WTC11 (cell line): ENCODE data around the gene LMF1. TPM values are rescaled to one million over a fixed set of nuclear protein-coding genes. Genes with fewer than 3 reads are reported as not detected.

ENCODE experiments used
- ATAC-seq: fragments of 200-7000 bp; cut with Tn5 transposase; 2 replicates; pipeline ENCODE4 v1.10.0; 2021; ENCODE audit warnings: mild to moderate bottlenecking, moderate library complexity
- CTCF ChIA-PET: fragments of 300-600 bp; sonication (Branson Sonifier 250); formaldehyde crosslinking; loops from one replicate; lab custom pipeline; 2021; ENCODE audit warnings: antibody characterized with exemption; lab: Charles Lee
- POLR2A ChIA-PET: fragments of 350-600 bp; sonication (Branson Sonifier 250); formaldehyde crosslinking; loops from one replicate; lab custom pipeline; 2021; ENCODE audit warnings: antibody characterized with exemption; lab: Charles Lee
- DNase-seq: peaks from one replicate; pipeline ENCODE4 v3.0.0; 2021; ENCODE audit warnings: low spot score
- H3K27ac Mint-ChIP-seq: 2 replicates; pipeline ENCODE4 v1.8.0; 2021; ENCODE audit warnings: mixed read lengths
- H3K27me3 Mint-ChIP-seq: 2 replicates; pipeline ENCODE4 v1.8.0; 2021; ENCODE audit warnings: low read depth, mild to moderate bottlenecking, moderate library complexity, mixed read lengths
- H3K36me3 Mint-ChIP-seq: 2 replicates; pipeline ENCODE4 v1.8.0; 2021; ENCODE audit warnings: mixed read lengths
- H3K4me1 Mint-ChIP-seq: 2 replicates; pipeline ENCODE4 v1.8.0; 2022; ENCODE audit warnings: mixed read lengths
- H3K4me3 Mint-ChIP-seq: 2 replicates; pipeline ENCODE4 v1.8.0; 2021; ENCODE audit warnings: mild to moderate bottlenecking, moderate library complexity, mixed read lengths
- H3K9me3 Mint-ChIP-seq: 2 replicates; pipeline ENCODE4 v1.8.0; 2021; ENCODE audit warnings: mixed read lengths
- CREM ChIP-seq: sonication (generic); formaldehyde crosslinking; IDR thresholded peaks from 2 replicates; pipeline ENCODE4 v1.8.1; 2022; ENCODE audit warnings: mild to moderate bottlenecking, missing genetic modification reagents, moderate library complexity
- EMX1 ChIP-seq: fragments of 250-450 bp; sonication (Bioruptor Pico); IDR thresholded peaks from 2 replicates; pipeline ENCODE4 v1.8.0; 2021; ENCODE audit warnings: mild to moderate bottlenecking
- ESRRA ChIP-seq: sonication (generic); formaldehyde crosslinking; IDR thresholded peaks from 2 replicates; pipeline ENCODE4 v1.8.1; 2022; ENCODE audit warnings: mild to moderate bottlenecking, missing genetic modification reagents, borderline replicate concordance
- FOXJ3 ChIP-seq: sonication (generic); formaldehyde crosslinking; IDR thresholded peaks from 2 replicates; pipeline ENCODE4 v1.9.0; 2021; ENCODE audit warnings: missing genetic modification reagents, mild to moderate bottlenecking, borderline replicate concordance
- GRHL2 ChIP-seq: fragments of 250-450 bp; sonication (Bioruptor Pico); IDR thresholded peaks from 2 replicates; pipeline ENCODE4 v1.8.0; 2022; ENCODE audit warnings: mild to moderate bottlenecking, moderate library complexity; ENCODE audit not compliant: insufficient replicate concordance, severe bottlenecking
- JUN ChIP-seq: sonication (generic); formaldehyde crosslinking; IDR thresholded peaks from 2 replicates; pipeline ENCODE4 v1.8.0; 2023; ENCODE audit warnings: mild to moderate bottlenecking, missing genetic modification reagents
- MLX ChIP-seq: sonication (generic); formaldehyde crosslinking; IDR thresholded peaks from 2 replicates; pipeline ENCODE4 v1.8.1; 2023; ENCODE audit warnings: mild to moderate bottlenecking, missing genetic modification reagents, moderate library complexity
- NFATC4 ChIP-seq: fragments of 250-450 bp; sonication (Bioruptor Pico); IDR thresholded peaks from 2 replicates; pipeline ENCODE4 v1.9.0; 2021; ENCODE audit warnings: mild to moderate bottlenecking
- OVOL2 ChIP-seq: fragments of 250-450 bp; sonication (Bioruptor Pico); IDR thresholded peaks from 2 replicates; pipeline ENCODE4 v1.9.0; 2021; ENCODE audit warnings: mild to moderate bottlenecking, borderline replicate concordance
- TEAD1 ChIP-seq: sonication (generic); formaldehyde crosslinking; IDR thresholded peaks from 2 replicates; pipeline ENCODE4 v1.8.0; 2022; ENCODE audit warnings: mild to moderate bottlenecking, missing genetic modification reagents
- ZBTB21 ChIP-seq: sonication (generic); formaldehyde crosslinking; IDR thresholded peaks from 2 replicates; pipeline ENCODE4 v1.8.1; 2023; ENCODE audit warnings: mild to moderate bottlenecking, missing genetic modification reagents, borderline replicate concordance
- ZNF121 ChIP-seq: sonication (generic); formaldehyde crosslinking; IDR thresholded peaks from 2 replicates; pipeline ENCODE4 v1.8.0; 2023; ENCODE audit warnings: missing genetic modification reagents
- ZNF317 ChIP-seq: sonication (generic); formaldehyde crosslinking; IDR thresholded peaks from 2 replicates; pipeline ENCODE4 v1.8.1; 2023; ENCODE audit warnings: low read depth, mild to moderate bottlenecking, moderate library complexity, missing genetic modification reagents, borderline replicate concordance
- ZNF512 ChIP-seq: sonication (generic); formaldehyde crosslinking; IDR thresholded peaks from 2 replicates; pipeline ENCODE4 v1.8.1; 2022; ENCODE audit warnings: missing genetic modification reagents, borderline replicate concordance
- ZNF671 ChIP-seq: fragments of 250-450 bp; sonication (Bioruptor Pico); IDR thresholded peaks from 2 replicates; pipeline ENCODE4 v1.8.0; 2021; ENCODE audit warnings: mild to moderate bottlenecking
- total RNA-seq: library from RNA; stranded (reverse); gene quantifications from 3 replicates; pipeline ENCODE4 v1.2.3, GENCODE V29; 2021
- TF ChIP-seq, protein P1 (sequence below): fragments of 250-450 bp; sonication (Bioruptor Pico); IDR thresholded peaks from 2 replicates; pipeline ENCODE4 v1.9.0; 2021; ENCODE audit warnings: mild to moderate bottlenecking, borderline replicate concordance
- TF ChIP-seq, protein P2 (sequence below): fragments of 200-600 bp; IDR thresholded peaks from 2 replicates; pipeline ENCODE4 v1.8.0; 2022; ENCODE audit warnings: antibody characterized with exemption
- TF ChIP-seq, protein P3 (sequence below): sonication (generic); formaldehyde crosslinking; IDR thresholded peaks from 2 replicates; pipeline ENCODE4 v1.8.1; 2022; ENCODE audit warnings: mild to moderate bottlenecking, missing genetic modification reagents, moderate library complexity, borderline replicate concordance
- TF ChIP-seq, protein P4 (sequence below): sonication (generic); formaldehyde crosslinking; IDR thresholded peaks from 2 replicates; pipeline ENCODE4 v1.8.0; 2023; ENCODE audit warnings: mild to moderate bottlenecking, missing genetic modification reagents
- TF ChIP-seq, protein P5 (sequence below): sonication (generic); formaldehyde crosslinking; IDR thresholded peaks from 2 replicates; pipeline ENCODE4 v1.8.1; 2022; ENCODE audit warnings: mild to moderate bottlenecking, moderate library complexity, missing genetic modification reagents

The LMF1 gene
- total RNA-seq, 1 experiment from 2014 or later, result 10.5 TPM

- Mint-ChIP-seq H3K36me3 (peaks cover 18% of the 10 kb centered on the region), H3K4me1 (peaks cover 2% of the 10 kb centered on the region; the same call in 1 of the 2 replicates), H3K27ac (peak overlapping the region; percentile 2; the same call in 1 of the 2 replicates), H3K27me3 (peaks cover 7% of the 10 kb centered on the region), H3K9me3 (peaks cover 25% of the 10 kb centered on the region), H3K4me3 (no peak overlapping the region)
- TF ChIP-seq ZNF317 (CRISPR knock-in tag) (no peak), ZBTB21 (CRISPR knock-in tag) (no peak)
- ChIA-PET CTCF (interaction anchor here (1.5 kb wide), 1 partner anchor 33 kb away, joined by 5 read pairs; no protein-coding TSS in a partner anchor), POLR2A (no interaction called here)
- ATAC-seq, result no peak
- DNase-seq, result no peak
Observed at GRCh38 chr16:845351-845745, 125.4 kb downstream of the LMF1 start.

DNA sequence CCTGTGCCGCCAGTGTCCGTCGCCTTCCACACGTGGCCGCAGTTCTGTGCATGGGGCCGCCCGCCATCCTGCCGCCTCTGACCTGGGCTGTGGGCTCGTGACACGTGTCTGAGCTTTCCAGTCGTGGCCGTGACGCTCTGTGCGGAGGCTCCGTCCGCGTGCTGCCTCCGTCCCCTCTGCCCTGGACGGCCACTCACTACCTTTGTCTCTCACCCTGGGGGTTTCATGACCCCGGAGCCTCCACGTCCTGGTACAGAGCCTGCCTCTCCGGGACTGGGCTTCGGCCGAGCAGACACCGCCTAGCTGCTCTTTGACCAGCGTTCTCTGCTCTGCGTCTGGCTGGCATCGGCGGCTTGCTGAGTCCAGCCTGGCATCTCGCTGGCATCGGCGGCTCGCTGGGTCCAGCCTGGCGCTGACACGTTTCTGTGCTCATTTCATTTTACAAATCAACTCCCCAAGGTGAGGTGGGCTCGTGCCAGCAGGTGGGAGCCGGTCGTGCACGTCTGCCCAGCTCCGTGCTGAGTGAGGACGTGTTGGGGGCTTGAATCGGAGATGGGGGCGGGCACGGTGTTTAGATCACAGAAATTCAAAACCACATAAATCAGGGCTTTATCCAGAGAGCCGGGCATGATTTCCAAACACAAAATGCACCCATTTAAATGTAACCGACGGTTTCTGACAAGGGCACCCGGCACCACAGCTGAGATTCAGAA, 126.0 kb downstream of the LMF1 start:
- ATAC-seq (no peak), DNase-seq (no peak)
- H3K36me3 Mint-ChIP-seq, result peaks cover 12% of the 10 kb centered on the region
- H3K4me3 Mint-ChIP-seq, result no peak overlapping the region
- ChIA-PET CTCF (interaction anchor here (1.5 kb wide), 1 partner anchor 34 kb away, joined by 5 read pairs; no protein-coding TSS in a partner anchor), POLR2A (no interaction called here)
- H3K9me3 Mint-ChIP-seq, result peaks cover 19% of the 10 kb centered on the region
- H3K27ac Mint-ChIP-seq, result no peak overlapping the region
- H3K4me1 Mint-ChIP-seq, result peaks cover 2% of the 10 kb centered on the region; the same call in 1 of the 2 replicates
- H3K27me3 Mint-ChIP-seq, result peaks cover under 1% of the 10 kb centered on the region; the same call in 1 of the 2 replicates
- TF ChIP-seq ESRRA, result no peak
- TF ChIP-seq OVOL2 (CRISPR knock-in tag), result no peak
- TF ChIP-seq, protein P1, sequence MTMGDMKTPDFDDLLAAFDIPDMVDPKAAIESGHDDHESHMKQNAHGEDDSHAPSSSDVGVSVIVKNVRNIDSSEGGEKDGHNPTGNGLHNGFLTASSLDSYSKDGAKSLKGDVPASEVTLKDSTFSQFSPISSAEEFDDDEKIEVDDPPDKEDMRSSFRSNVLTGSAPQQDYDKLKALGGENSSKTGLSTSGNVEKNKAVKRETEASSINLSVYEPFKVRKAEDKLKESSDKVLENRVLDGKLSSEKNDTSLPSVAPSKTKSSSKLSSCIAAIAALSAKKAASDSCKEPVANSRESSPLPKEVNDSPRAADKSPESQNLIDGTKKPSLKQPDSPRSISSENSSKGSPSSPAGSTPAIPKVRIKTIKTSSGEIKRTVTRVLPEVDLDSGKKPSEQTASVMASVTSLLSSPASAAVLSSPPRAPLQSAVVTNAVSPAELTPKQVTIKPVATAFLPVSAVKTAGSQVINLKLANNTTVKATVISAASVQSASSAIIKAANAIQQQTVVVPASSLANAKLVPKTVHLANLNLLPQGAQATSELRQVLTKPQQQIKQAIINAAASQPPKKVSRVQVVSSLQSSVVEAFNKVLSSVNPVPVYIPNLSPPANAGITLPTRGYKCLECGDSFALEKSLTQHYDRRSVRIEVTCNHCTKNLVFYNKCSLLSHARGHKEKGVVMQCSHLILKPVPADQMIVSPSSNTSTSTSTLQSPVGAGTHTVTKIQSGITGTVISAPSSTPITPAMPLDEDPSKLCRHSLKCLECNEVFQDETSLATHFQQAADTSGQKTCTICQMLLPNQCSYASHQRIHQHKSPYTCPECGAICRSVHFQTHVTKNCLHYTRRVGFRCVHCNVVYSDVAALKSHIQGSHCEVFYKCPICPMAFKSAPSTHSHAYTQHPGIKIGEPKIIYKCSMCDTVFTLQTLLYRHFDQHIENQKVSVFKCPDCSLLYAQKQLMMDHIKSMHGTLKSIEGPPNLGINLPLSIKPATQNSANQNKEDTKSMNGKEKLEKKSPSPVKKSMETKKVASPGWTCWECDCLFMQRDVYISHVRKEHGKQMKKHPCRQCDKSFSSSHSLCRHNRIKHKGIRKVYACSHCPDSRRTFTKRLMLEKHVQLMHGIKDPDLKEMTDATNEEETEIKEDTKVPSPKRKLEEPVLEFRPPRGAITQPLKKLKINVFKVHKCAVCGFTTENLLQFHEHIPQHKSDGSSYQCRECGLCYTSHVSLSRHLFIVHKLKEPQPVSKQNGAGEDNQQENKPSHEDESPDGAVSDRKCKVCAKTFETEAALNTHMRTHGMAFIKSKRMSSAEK (CRISPR knock-in tag), result no peak
- no peak for TF ChIP-seq ZNF512 (CRISPR knock-in tag)
- no peak for TF ChIP-seq MLX (CRISPR knock-in tag)
- no peak for TF ChIP-seq GRHL2 (CRISPR knock-in tag)
- TF ChIP-seq ZNF121 (CRISPR knock-in tag), result no peak
- no peak for TF ChIP-seq NFATC4 (CRISPR knock-in tag)
- TF ChIP-seq, protein P2, sequence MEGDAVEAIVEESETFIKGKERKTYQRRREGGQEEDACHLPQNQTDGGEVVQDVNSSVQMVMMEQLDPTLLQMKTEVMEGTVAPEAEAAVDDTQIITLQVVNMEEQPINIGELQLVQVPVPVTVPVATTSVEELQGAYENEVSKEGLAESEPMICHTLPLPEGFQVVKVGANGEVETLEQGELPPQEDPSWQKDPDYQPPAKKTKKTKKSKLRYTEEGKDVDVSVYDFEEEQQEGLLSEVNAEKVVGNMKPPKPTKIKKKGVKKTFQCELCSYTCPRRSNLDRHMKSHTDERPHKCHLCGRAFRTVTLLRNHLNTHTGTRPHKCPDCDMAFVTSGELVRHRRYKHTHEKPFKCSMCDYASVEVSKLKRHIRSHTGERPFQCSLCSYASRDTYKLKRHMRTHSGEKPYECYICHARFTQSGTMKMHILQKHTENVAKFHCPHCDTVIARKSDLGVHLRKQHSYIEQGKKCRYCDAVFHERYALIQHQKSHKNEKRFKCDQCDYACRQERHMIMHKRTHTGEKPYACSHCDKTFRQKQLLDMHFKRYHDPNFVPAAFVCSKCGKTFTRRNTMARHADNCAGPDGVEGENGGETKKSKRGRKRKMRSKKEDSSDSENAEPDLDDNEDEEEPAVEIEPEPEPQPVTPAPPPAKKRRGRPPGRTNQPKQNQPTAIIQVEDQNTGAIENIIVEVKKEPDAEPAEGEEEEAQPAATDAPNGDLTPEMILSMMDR, result no peak
- no peak for TF ChIP-seq ZNF671 (CRISPR knock-in tag)
- no peak for TF ChIP-seq TEAD1
- TF ChIP-seq JUN (CRISPR knock-in tag), result no peak
- TF ChIP-seq EMX1 (CRISPR knock-in tag), result no peak
- TF ChIP-seq CREM (CRISPR knock-in tag), result no peak
- TF ChIP-seq, protein P3, sequence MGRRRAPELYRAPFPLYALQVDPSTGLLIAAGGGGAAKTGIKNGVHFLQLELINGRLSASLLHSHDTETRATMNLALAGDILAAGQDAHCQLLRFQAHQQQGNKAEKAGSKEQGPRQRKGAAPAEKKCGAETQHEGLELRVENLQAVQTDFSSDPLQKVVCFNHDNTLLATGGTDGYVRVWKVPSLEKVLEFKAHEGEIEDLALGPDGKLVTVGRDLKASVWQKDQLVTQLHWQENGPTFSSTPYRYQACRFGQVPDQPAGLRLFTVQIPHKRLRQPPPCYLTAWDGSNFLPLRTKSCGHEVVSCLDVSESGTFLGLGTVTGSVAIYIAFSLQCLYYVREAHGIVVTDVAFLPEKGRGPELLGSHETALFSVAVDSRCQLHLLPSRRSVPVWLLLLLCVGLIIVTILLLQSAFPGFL (CRISPR knock-in tag), result no peak
- TF ChIP-seq, protein P4, sequence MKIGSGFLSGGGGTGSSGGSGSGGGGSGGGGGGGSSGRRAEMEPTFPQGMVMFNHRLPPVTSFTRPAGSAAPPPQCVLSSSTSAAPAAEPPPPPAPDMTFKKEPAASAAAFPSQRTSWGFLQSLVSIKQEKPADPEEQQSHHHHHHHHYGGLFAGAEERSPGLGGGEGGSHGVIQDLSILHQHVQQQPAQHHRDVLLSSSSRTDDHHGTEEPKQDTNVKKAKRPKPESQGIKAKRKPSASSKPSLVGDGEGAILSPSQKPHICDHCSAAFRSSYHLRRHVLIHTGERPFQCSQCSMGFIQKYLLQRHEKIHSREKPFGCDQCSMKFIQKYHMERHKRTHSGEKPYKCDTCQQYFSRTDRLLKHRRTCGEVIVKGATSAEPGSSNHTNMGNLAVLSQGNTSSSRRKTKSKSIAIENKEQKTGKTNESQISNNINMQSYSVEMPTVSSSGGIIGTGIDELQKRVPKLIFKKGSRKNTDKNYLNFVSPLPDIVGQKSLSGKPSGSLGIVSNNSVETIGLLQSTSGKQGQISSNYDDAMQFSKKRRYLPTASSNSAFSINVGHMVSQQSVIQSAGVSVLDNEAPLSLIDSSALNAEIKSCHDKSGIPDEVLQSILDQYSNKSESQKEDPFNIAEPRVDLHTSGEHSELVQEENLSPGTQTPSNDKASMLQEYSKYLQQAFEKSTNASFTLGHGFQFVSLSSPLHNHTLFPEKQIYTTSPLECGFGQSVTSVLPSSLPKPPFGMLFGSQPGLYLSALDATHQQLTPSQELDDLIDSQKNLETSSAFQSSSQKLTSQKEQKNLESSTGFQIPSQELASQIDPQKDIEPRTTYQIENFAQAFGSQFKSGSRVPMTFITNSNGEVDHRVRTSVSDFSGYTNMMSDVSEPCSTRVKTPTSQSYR (CRISPR knock-in tag), result no peak
- TF ChIP-seq FOXJ3, result no peak
- TF ChIP-seq, protein P5, sequence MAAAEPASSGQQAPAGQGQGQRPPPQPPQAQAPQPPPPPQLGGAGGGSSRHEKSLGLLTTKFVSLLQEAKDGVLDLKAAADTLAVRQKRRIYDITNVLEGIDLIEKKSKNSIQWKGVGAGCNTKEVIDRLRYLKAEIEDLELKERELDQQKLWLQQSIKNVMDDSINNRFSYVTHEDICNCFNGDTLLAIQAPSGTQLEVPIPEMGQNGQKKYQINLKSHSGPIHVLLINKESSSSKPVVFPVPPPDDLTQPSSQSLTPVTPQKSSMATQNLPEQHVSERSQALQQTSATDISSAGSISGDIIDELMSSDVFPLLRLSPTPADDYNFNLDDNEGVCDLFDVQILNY (CRISPR knock-in tag), result no peak
